ENCODE measurements around the gene NXPE1.

NXPE1 gene

DNA sequence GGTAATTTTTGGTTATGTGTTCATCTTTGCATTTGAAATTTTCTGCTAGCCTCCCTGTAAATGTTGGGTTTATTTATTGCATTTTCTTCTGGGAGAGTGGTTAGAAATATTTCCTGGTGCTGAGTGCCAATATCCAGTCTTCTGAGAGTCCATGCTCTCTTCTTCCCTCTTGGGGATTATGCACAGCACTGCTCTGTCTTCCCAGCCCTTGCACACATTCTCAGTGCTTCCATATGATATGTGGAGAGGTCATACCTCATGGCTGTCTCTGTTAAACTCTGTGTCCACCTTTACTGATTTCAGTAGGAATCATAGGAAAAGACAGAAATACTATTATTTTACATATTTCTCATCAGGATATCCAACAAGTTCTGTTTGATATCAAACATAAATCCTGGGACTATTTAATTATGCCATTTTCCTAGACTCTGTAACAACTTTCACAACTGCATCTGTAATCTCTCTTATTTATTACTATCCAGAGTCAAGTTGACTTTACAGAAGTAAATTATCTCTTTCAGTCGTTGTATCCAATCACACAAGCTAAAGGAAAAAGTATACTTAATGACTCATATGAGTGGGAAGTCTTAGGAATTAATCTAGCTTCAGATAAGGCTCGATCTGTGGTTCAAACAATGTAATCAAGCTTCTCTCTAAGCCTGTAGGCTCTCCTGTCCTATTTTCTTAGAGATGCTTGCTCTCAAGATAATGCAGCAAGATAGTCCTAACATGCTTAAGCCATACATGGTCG, 2.7 kb upstream of the NXPE1 start:
- no peak for DNase-seq

DNA sequence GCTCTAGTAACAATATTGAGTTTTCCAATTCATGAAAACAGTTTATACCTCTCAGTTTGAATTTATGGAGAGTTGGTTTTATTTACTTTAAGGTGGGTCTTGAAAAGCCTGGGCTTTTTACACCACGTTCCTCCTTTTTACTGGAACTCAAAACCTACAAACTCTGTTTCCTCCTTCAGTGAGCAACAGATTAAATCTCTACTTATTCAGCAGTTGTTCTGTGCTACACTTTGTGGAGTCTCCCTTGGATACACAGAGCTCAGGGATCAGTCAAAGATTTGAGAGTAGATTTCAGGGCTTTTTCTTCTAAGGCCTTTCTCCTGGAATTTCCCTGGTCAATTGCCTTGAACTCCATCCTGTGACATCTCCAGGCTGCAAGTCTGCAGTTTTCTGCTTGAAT, 3.5 kb downstream of the NXPE1 start:
- DNase-seq: no peak

DNA sequence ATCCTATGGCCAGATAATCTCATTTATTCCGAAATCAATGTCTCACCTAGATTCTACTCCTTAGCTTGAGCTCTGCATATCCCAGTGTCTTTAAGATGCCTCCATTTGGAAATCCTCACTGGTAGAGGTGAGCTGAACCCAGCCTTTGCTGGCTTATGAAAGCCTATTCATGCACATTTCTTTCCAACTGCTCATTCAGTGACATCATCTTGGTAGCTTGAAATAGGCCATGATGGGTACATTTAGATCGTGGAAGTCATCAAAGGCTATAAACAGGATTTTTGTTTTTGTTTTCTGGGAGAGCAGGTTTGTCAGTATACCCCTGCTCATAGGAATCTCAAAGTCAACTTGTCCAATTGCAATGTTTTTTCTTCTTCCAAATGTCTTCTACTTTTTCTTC, 6.0 kb downstream of the NXPE1 start:
- DNase-seq: no peak

DNA sequence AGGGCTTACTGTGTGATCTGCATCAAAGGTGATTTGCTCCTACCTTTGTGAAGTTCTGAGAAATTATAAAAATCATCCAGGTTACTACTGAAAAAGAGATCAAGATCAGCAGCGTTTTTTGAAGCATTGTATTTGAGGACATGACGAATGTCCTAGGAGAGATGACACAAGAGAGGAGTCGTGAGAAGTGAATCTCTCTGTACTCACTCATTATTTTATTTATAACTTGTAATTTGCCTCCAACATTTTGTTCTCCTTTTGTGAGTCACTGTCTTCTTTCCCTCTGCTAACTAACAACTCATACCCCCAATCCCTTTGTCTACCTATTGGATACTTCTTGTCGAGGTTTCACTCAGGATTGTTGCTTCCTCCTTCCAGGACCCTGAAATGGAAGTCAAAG, 8.6 kb downstream of the NXPE1 start:
- no peak for DNase-seq

DNA sequence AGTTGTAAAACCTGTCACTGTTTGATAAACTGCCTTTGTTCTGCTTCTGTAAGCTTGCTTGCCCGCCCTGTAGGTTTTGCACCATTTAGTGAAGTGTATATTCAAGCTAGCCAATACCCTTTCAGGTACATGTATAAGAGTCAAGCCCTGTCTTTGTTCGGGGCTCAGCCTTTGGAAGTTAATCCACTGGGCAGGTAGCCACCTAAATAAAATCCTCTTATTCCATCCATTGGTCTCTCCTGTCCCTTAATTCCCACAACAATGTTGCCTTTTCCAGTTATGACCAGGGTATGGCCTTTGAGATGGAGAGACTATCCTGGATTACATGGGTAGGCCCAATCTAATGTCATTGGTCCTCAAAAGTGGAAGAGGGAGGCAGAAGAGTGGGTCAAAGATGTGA, 34.0 kb downstream of the NXPE1 start:
- no peak for DNase-seq

DNA sequence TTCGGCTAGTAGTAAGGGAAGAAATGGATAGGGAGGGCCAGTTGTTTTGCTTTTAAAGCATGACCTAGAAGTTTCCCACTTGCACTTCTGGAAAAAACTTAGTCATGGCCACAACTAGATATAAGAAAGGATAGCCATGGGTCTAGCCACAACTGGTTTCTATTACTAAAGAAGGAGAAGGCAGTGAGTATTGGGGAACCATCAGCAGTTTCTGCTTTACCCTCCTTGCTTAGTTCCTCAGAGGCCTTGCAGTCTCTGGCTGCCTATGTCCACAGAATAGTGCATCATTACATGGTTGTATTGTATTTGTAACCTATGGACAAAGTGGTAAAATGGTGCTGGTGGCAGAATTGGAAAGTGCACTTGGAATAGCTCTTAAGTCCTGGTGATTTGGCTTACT, 35.6 kb downstream of the NXPE1 start:
- no peak for DNase-seq

DNA sequence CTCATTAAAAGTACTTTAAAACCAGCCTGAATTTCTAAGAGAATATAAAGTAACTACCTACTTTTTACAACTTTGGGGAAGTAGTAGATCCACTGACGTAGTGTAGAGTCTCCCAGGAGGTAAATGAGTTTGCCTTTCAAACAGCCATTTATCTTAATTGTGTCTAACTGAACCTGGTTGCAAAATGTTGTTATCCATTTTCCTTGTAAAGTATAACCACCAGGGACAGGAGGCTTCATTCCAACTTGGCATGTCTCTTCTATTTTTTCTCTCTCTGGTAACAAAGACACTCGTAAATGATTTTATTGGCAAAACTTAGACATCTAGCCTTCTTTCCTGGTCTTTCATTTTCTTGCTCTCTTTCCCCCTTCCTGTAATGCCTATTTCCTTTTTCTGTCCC, 36.9 kb downstream of the NXPE1 start:
- DNase-seq: no peak

DNA sequence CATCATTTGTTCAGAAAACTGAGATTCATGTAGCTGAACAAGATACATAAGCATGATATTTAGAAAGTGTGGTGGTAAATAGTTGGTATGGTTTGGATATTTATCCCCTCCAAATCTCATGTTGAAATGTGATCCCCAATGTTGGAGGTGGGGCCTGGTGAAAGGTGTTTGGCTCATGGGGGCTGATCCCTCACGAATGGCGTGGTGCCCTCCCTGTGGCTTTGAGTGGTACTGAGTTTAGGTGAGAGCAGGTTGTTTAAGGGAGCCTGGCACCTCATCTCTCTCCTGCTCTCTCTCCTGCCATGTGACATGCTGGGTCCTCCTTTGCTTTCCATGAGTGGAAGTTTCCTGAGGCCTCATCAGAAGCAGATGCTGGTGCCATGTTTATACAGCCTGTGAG, 48.1 kb downstream of the NXPE1 start:
- no peak for DNase-seq

DNA sequence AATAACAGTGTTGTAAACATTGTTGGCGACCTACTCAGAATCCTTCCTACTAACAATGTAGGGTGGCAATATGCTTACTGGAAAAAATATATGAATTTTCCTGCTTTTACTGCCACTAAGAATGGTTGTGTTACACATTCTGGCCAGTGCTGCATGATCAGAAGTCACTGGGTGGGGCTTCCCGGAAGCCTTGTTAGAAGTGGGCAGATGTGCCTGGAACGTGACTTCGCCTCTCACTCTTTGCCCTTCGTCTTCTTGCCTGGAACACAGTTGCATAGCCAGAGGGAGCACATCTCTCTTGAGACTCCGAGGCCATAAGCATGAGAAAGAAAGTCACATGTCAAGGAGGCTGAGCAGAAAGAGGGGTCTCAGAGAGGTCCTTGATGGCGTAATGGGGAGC, 48.6 kb downstream of the NXPE1 start:
- no peak for DNase-seq

DNA sequence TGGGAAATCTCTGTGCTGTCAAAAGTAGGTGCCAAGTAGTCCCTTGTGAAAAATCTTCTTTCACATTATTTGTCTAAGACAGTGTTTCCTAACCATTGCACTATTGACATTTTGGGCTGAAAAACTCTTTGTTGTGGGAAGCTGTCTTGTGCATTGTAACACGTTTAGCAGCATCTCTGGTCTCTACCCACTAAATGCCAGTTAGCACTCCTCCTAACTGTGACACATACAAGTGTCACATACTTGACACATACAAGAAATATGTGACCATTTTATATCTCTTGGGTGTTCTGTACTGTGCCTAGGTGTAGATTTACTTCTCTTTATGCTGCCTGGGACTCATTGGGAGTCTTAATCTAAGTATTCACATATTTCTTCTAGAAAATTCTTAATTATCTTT, 57.8 kb downstream of the NXPE1 start:
- no peak for DNase-seq

DNA sequence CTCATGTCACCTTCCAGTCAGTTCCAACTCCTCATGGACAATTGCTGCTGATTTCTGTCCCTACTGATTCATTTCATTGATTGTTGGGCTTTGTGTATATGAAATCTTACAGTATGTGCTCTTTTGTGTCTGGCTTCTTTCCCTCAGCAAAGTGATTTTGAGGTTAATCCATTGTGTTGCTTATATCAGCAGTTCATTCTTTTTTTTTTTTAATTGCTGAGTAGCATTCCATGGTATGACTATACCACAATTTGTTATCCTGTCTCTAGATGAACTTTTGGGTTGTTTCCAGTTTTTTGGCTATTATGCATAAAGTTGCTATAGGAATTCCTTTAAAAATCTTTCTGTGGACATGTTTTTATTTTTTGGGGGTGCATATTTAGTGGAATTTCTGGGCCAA, 59.9 kb downstream of the NXPE1 start:
- no peak for DNase-seq

DNA sequence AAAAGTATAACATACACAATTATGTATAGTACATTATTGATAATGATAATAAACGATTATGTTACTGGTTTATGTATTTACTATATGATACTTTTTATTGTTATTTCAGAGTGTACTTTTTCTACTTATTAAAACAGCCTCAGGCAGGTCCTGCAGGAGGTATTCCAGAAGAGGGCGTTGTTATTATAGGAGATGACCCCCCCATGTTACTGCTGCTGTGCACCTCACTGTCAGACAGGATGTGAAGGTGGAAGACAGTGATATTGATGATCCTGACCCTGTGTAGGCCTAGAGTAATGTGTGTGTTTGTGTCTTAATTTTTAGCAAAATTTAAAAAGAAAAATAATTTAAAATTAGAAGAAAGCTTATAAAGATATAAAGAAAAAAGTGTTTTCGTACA, 62.8 kb downstream of the NXPE1 start:
- no peak for DNase-seq

DNA sequence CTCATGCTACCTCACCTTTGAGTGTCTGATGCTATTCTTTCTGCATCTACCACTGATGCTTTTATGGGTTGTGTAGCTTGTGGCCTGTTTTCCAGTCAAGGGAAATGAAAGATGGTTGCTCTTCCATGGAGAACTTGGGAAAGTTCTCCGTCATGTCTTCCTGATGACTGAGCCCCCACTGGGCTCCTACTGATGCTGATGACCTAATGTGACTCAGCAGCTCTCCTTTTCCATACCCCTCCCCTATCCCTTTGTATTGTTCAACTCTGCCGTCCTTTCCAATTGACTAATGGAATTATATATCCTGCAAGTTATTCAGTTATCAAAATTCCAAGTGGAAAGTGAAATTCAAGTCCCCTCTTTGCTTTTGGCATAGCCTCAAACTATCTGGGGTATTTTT, 75.8 kb downstream of the NXPE1 start:
- DNase-seq: no peak

DNA sequence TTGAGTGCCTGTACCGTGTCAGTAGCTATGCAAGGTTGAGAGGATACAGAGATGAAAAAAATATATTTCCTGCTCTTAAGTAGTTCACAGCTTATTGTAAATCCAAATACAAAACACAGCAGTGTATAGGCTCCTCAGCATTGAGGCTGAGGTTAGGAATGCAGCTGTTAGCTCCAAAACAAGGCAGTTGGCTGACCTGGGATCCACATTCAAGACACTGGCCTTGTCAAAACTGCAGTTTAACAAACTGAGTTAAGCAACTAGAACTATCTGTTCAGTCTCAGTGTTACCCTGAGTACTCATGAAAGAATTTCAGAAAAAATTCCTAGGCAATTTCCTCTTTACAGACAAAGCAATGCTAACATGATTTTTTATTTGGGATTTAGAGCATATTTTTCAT, 77.6 kb downstream of the NXPE1 start:
- no peak for DNase-seq

DNA sequence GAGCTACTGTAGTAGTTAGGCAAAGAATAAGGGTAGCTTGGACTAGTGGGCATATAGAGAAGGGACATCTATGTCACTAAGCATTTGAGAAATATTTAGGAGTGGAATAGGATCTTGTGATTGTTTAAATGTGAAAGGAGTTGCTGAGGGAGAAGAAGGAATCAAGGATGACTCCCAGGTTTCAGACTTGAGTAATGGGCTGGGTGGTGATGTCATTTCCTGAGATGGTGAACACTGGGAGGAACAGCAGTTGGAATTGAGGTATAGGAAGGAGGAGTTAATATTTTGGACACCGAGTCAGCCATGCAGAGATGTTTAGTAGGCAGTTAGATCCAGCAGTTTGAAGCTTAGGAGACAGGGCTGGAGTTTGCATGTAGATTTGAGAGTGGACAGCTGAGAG, 80.3 kb downstream of the NXPE1 start:
- DNase-seq: no peak

DNA sequence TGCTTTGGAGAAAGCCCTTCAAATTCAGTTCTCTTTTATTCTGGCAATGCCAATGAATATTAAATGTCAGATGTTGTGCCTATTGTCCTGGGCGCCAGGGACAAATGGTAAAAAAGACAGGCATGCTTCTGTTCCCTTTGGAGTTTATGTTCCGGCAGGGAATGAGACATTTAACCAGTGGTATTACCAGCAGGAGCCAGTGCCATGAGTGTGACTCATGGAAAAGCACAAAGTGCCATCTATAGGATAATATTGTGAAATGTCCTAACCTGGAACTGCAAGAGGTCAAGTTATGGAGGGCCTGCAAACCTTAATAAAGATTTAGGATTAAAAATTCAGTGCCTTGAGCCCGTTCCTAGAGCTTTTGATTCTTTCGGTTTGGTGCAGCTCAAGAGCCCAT, 80.9 kb downstream of the NXPE1 start:
- DNase-seq: no peak

DNA sequence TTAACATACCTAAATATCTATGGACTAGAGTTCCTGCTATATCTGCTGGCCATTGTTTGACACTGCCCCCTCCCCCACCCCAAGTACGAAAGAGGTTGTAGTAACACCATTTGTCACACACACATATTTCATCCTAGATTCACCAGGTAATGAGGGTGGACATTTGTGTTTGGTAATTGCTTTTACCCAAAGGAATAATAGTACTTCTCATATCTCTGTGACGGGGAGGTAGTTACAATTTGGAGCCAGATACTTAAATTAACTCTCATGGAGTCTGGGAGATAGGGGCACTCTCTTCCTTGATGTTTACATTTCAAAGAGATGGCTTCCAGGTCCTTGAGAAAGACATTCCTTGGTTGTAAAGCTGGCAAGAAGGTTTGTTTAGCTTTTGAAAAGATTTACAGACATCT, 81.7 kb downstream of the NXPE1 start:
- DNase-seq: no peak

DNA sequence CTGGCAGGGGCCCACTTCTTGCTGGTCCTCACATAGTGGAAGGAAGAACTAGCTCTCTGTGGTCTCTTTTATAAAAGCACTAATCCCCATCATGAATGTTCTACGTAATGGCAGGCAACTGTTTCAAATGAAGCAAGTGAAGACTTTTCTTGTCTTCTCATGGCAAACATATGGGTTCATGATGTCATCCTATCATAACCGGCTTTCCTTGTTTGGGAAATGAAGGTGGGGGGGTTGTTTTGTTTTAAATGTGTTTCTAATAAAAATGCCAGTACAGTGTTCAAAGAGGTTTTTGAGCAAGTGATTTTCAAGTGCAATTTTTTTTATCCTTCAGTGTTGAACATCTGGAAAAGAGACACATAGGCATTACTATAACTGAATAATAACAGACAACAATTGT, 87.0 kb downstream of the NXPE1 start:
- no peak for DNase-seq
